ENCODE data around the gene CELF5.

GRCh38 chr19:3296446-3296845 lies 72.0 kb downstream of the CELF5 start:
- TF ChIP-seq CTCF (IDR thresholded peaks at IDR 0.05) (no peak), POLR2A (IDR thresholded peaks at IDR 0.05) (no peak)

All from right lobe of liver (tissue), 4 donors.